Adipose tissue (tissue), 3 donors: ENCODE measurements around the gene CMC1. TPM values are rescaled to one million over a fixed set of nuclear protein-coding genes. Genes with fewer than 3 reads are reported as not detected.

ENCODE experiments used
- H3K27ac ChIP-seq: one replicate; pipeline ENCODE4 v1.5.1; 2013; ENCODE audit warnings: low read depth, low read length
- WGBS, 3 donors: extraction: QIAGEN DNeasy Blood & Tissue Kit; methylation state at CpG; one replicate each; pipeline ENCODE4 v1.1.7; 2013; 5-methylcytosine and 5-hydroxymethylcytosine counted together
- polyA plus RNA-seq, 3 donors: library from polyadenylated mRNA; stranded (reverse); fragments of 200-250 nt; gene quantifications; one replicate each; pipeline ENCODE4 v1.2.3, GENCODE V29; 2013
- donor health status: healthy with polysubstance abuse.
- donor health status: Bipolar disorder and iron deficiency.
- donor health status: healthy.

CMC1 gene
- polyA plus RNA-seq, 3 donors: 22.2 to 44.8 (median 35.5) TPM

DNA sequence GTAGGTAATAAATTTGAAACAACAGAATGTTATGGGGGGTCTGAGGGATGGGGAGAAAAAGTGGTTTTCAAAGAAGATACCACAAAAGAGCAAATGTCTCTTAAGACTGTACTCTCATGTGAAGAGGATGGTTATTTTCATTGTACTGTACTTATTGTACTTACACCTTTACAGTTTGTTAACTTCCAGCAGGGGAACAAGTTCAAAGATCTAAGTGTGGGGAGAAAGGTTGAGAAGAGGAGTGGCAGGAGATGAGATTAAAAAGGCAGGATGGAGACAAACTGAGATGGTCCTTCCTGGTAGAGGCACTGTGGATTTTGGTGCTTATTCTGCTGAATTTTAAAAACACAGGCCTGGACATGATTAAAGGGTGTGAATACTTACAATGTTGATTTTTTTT is 101.7 kb downstream of the CMC1 start:
- H3K27ac ChIP-seq: no peak overlapping the region

GRCh38 chr3:28345690-28346089 is 104.3 kb downstream of the CMC1 start:
- WGBS, 3 donors: 86 to 99% (median 95%) methylated on average over 1 of the region's 1 CpG
- H3K27ac ChIP-seq: no peak overlapping the region

DNA sequence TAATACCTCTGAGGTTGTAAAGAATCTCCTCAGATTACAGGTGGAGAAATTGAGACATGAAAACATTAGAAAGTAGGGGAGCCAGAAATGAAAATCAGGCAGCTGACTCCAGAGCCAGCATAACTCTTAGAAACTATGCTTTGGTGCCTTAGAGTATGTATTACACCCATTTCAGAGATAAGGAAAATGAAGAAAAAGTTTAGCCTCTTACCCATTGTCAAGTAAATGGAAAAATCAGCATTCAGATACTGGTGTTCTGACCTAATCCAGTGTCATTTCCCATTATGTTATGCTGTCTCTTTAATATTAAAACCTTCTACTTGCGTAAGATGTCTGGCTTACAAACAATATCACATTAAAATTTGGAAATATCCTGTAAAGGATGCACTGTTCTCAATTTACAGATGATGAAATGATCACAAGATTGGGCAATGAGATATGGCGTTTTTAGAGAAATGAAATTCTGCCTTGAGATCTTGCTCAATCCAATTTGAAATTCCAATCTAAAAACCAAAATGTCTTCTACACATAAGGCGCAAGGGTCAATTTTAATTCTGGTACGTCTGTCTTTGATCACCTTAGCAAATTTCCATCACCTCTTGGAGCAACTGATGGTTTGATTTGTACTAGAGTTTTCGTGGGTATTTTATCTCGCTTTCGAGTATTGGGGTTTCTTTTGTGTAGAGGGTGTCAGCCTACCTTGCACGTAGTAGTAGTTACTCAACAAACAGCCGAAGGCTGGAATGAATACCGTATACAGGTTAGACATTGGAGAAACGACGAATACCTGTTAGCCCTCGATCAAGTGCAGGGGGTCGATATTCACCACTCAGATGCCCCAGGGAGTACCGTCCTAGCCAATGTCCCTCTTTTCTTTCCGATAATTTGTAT is 106.2 kb downstream of the CMC1 start:
- WGBS, 3 donors: 16 to 19% (median 17%) methylated on average over 16 of the region's 16 CpGs
- peak overlapping the region; percentile 100 for H3K27ac ChIP-seq

GRCh38 chr3:28348265-28348628 is 106.8 kb downstream of the CMC1 start:
- peak overlapping the region; percentile 100 for H3K27ac ChIP-seq
- 1% methylated on average over 15 to 16 of the region's 16 CpGs for WGBS, 3 donors

DNA sequence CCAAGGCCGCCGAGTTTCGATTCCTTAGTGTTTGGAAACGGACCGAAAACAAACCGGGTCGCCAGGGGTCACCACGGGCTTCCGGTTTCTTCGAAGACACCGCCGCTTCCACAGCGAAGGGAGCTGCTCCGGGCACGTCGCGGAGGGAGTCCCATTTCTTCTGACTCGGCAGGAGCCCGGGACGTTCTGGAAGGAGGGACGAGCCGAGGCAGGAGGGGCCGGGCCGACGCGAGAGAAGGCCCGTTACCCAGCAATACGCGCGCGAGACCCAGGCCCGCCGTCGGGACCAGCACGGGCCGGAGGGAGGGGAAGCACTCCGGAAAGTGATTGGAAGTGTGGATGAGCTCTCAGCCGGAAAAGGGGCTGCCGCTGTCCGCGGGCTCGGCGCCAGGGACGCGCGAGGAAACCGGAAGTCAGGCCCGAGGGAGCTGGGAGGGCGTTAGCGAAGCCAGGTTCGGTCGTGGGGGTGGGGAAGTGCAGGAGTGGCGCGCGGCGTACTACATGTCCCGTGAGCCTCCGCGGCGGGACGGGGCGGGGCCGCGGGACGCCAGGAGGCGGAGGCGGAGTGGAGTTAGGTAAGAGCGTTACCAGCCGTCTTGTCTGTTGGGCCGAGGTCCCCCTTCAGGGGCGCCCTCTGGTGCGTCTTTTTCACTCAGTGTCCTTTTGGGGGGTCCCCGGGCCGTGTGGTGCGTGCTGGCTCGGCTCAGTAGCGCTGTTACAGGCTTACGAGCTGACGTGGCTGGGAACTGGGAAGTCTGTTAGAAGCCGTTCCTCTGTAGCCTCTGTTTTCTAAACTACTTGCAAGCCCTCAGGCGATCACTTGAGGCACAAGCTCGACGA is 107.4 kb downstream of the CMC1 start, which contains the start of the genes AZI2 and ZCWPW2:
TSS of gene AZI2 (minus strand) at position 196 of the 840 bp plus-strand sequence. CDS start 8,207 bp downstream, outside the sequence.
TSS of gene ZCWPW2 (plus strand) at position 93 of the 840 bp plus-strand sequence. CDS start 64,348 bp downstream, outside the sequence.
- H3K27ac ChIP-seq: peak within 1 kb of the TSS; percentile 100
- 0 to 1% (median 0%) methylated on average over 83 of the region's 83 CpGs for WGBS, 3 donors

GRCh38 chr3:28349469-28350000 is 108.1 kb downstream of the CMC1 start:
- WGBS, 3 donors: 12 to 29% (median 23%) methylated on average over 13 of the region's 13 CpGs
- peak overlapping the region; percentile 100 for H3K27ac ChIP-seq

Other genes starting within 250 kb of the CMC1 start
- 1 to 10 TPM in 1 of 3 donors, under 1 TPM in 2; 0.61 to 4.8 (median 0.66) TPM for gene ZCWPW2, start 107.1 kb downstream of the CMC1 start, polyA plus RNA-seq
- 10 to 100 TPM; 28.7 to 90.9 (median 63.5) TPM for gene AZI2, start 107.2 kb downstream of the CMC1 start, polyA plus RNA-seq